Uterus (tissue), 2 donors: Measurements from ENCODE around the gene PRCP.

Experiments
- CTCF ChIP-seq, 4 experiments: fragments of 200-600 bp in 2 of 4; fragments of 450-650 bp in 2 of 4; sonication (generic) in 2 of 4; IDR thresholded peaks; one replicate each; pipeline ENCODE4 v1.5.1; 2016 to 2019; ENCODE audit warnings: antibody characterized with exemption in 4 of 4, mild to moderate bottlenecking in 2 of 4, moderate library complexity in 1 of 4
- POLR2A ChIP-seq, 2 donors: fragments of 450-650 bp; IDR thresholded peaks; one replicate each; pipeline ENCODE4 v1.6.1; 2016; ENCODE audit warnings: antibody characterized with exemption in 2 of 2, mild to moderate bottlenecking in 1 of 2, moderate library complexity in 1 of 2

- TF ChIP-seq CTCF (IDR thresholded peaks at IDR 0.05) (no peak), POLR2A (IDR thresholded peaks at IDR 0.05) (no peak)
Measured at GRCh38 chr11:82790723-82791484, 109.3 kb downstream of the PRCP start.
